HCT116 (cell line): ENCODE measurements around the gene C1orf185.
"Not testable (repeated sequence)": the region's sequence is repeated elsewhere in the genome, so short reads cannot be mapped to it uniquely, and the experiment has no call there.

Experiments
- CEBPB ChIP-seq: IDR thresholded peaks from 2 replicates; pipeline ENCODE4 v1.6.1; 2012; ENCODE audit warnings: low read depth
- CTCF ChIP-seq, 3 experiments: fragments of 200-600 bp in 1 of 3; sonication (generic) in 1 of 3; IDR thresholded peaks in 2 of 3; conservative IDR thresholded peaks in 1 of 3; 2 replicates each; pipeline ENCODE4 v1.5.1; 2012 to 2017; ENCODE audit warnings: low read depth in 2 of 3, low read length in 2 of 3, antibody characterized with exemption in 1 of 3, borderline replicate concordance in 1 of 3, control low read depth in 1 of 3, mild to moderate bottlenecking in 1 of 3, mixed read lengths in 1 of 3, mixed run types in 1 of 3, moderate library complexity in 1 of 3; ENCODE audit not compliant: insufficient read depth in 1 of 3
- EGR1 ChIP-seq: IDR thresholded peaks from 2 replicates; pipeline ENCODE4 v1.6.1; 2012; ENCODE audit warnings: low read depth
- ELF1 ChIP-seq: IDR thresholded peaks from 2 replicates; pipeline ENCODE4 v1.6.1; 2012; ENCODE audit warnings: low read depth, borderline replicate concordance
- EZH2 ChIP-seq: fragments of 200-600 bp; sonication (generic); IDR thresholded peaks from 2 replicates; pipeline ENCODE4 v1.6.1; 2017; ENCODE audit warnings: antibody characterized with exemption, mixed run types
- EZH2phosphoT487 ChIP-seq: fragments of 200-600 bp; IDR thresholded peaks from 2 replicates; pipeline ENCODE4 v1.6.1; 2018; ENCODE audit warnings: antibody characterized with exemption, borderline replicate concordance
- JUND ChIP-seq: IDR thresholded peaks from 2 replicates; pipeline ENCODE4 v1.6.1; 2012
- MAX ChIP-seq: IDR thresholded peaks from 2 replicates; pipeline ENCODE4 v1.6.1; 2012
- POLR2A ChIP-seq: IDR thresholded peaks from 2 replicates; pipeline ENCODE4 v1.7.0; 2011; ENCODE audit warnings: borderline replicate concordance; ENCODE audit not compliant: insufficient read depth, insufficient read length; ENCODE audit errors: extremely low read depth
- TCF7L2 ChIP-seq: IDR thresholded peaks from 2 replicates; pipeline ENCODE4 v1.7.0; 2011; ENCODE audit warnings: borderline replicate concordance, inconsistent platforms; ENCODE audit not compliant: insufficient read depth, insufficient read length; ENCODE audit errors: extremely low read depth
- ZFX ChIP-seq: fragments of 450-650 bp; IDR thresholded peaks from 2 replicates; pipeline ENCODE4 v1.6.1; 2017
- TF ChIP-seq, protein P1 (sequence below): IDR thresholded peaks from 2 replicates; pipeline ENCODE4 v1.6.1; 2011; ENCODE audit warnings: mild to moderate bottlenecking, low read length, moderate library complexity; ENCODE audit not compliant: insufficient replicate concordance; ENCODE audit errors: extremely low read depth

DNA sequence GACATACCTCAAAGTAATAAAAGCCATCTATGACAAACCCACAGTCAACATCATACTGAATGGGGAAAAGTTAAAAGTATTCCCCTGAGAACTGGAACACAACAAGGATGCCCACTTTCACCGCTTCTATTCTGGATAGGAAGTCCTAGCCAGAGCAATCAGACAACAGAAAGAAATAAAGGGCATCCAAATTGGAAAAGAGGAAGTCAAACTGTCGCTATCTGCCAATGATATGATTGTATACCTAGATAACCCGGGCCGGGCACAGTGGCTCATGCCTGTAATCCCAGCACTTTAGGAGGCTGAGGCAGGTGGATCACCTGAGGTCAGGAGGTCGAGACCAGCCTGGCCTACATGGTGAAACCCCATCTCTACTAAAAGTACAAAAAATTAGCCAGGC lies 60.5 kb downstream of the C1orf185 start:
- TF ChIP-seq CTCF (IDR thresholded peaks at IDR 0.05 in 2 of 3, conservative IDR thresholded peaks at IDR 0.05 in 1 of 3; ENCODE audit: borderline replicate concordance in 1 of 3, insufficient read depth in 1 of 3, low read depth in 2 of 3, low read length in 2 of 3); TCF7L2; MAX; CEBPB; JUND; POLR2A; EZH2phosphoT487; ELF1; ZFX; EGR1; EZH2: not testable (repeated sequence)
- TF ChIP-seq, protein P1, sequence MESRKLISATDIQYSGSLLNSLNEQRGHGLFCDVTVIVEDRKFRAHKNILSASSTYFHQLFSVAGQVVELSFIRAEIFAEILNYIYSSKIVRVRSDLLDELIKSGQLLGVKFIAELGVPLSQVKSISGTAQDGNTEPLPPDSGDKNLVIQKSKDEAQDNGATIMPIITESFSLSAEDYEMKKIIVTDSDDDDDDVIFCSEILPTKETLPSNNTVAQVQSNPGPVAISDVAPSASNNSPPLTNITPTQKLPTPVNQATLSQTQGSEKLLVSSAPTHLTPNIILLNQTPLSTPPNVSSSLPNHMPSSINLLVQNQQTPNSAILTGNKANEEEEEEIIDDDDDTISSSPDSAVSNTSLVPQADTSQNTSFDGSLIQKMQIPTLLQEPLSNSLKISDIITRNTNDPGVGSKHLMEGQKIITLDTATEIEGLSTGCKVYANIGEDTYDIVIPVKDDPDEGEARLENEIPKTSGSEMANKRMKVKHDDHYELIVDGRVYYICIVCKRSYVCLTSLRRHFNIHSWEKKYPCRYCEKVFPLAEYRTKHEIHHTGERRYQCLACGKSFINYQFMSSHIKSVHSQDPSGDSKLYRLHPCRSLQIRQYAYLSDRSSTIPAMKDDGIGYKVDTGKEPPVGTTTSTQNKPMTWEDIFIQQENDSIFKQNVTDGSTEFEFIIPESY: not testable (repeated sequence)
